Heart left ventricle (tissue), 16 donors: Measurements from ENCODE around the gene RNF182. TPM values are rescaled to one million over a fixed set of nuclear protein-coding genes. Genes with fewer than 3 reads are reported as not detected.

Experiments used
- ATAC-seq, 4 donors: fragments of 200-7000 bp; cut with Tn5 transposase; one replicate each; pipeline ENCODE4 v1.9.1; 2020 to 2022; ENCODE audit warnings: moderate library complexity in 4 of 4, mild to moderate bottlenecking in 3 of 4, moderate number of reproducible peaks in 1 of 4
- DNase-seq, 5 donors: peaks; one replicate each; pipeline ENCODE4 v3.0.0-alpha.2; 2020
- H3K27ac ChIP-seq, 12 donors: fragments of 200-600 bp; sonication (generic) in 4 of 12; one replicate each; pipeline versions ENCODE4 v1.5.0 to v1.8.0; 2016 to 2022; ENCODE audit warnings: mild to moderate bottlenecking in 2 of 12
- H3K27me3 ChIP-seq, 9 donors: fragments of 200-600 bp; sonication (generic) in 2 of 9; one replicate each; pipeline versions ENCODE4 v1.5.1 to v1.8.0; 2016 to 2022; ENCODE audit warnings: mild to moderate bottlenecking in 3 of 9
- H3K36me3 ChIP-seq, 9 donors: fragments of 200-600 bp; sonication (generic) in 2 of 9; one replicate each; pipeline versions ENCODE4 v1.5.0 to v1.8.0; 2018 to 2022; ENCODE audit warnings: mild to moderate bottlenecking in 2 of 9
- H3K4me1 ChIP-seq, 12 donors: fragments of 200-600 bp; sonication (generic) in 4 of 12; one replicate each; pipeline versions ENCODE4 v1.5.0 to v1.8.0; 2016 to 2022; ENCODE audit warnings: mild to moderate bottlenecking in 3 of 12
- H3K4me3 ChIP-seq, 12 donors: fragments of 200-600 bp; sonication (generic) in 4 of 12; one replicate each; pipeline versions ENCODE4 v1.5.0 to v1.8.0; 2017 to 2022; ENCODE audit warnings: mild to moderate bottlenecking in 9 of 12, moderate library complexity in 4 of 12
- H3K9me3 ChIP-seq, 12 donors: fragments of 200-600 bp; sonication (generic) in 4 of 12; one replicate each; pipeline versions ENCODE4 v1.5.0 to v1.8.0; 2016 to 2022; ENCODE audit warnings: mild to moderate bottlenecking in 1 of 12
- CTCF ChIP-seq, 12 donors: fragments of 200-600 bp; sonication (generic) in 4 of 12; IDR thresholded peaks; one replicate each; pipeline versions ENCODE4 v1.5.0 to v1.8.0; 2018 to 2022; ENCODE audit warnings: antibody characterized with exemption in 12 of 12, mild to moderate bottlenecking in 5 of 12
- POLR2A ChIP-seq, 2 donors: fragments of 450-650 bp; IDR thresholded peaks; one replicate each; pipeline ENCODE4 v1.6.1; 2017; ENCODE audit warnings: antibody characterized with exemption in 2 of 2, mild to moderate bottlenecking in 2 of 2, moderate library complexity in 2 of 2
- WGBS, 4 donors: extraction: QIAGEN DNeasy Blood & Tissue Kit in 2 of 4; methylation state at CpG; one replicate each; pipeline versions ENCODE4 v1.1.5 to v1.1.7; 2013 to 2018; 5-methylcytosine and 5-hydroxymethylcytosine counted together
- intact Hi-C, 10 donors: fragments of 100-400 bp; cut with DNase I; formaldehyde crosslinking; loops; one replicate each; pipeline versions ENCODE4 v1.11.1 to v1.14.2; 2022
- polyA plus RNA-seq, 2 donors: library from polyadenylated mRNA; stranded (reverse); fragments of 200-250 nt; gene quantifications; one replicate each; pipeline ENCODE4 v1.2.3, GENCODE V29; 2013
- total RNA-seq, 9 donors: library from RNA; depleted of rRNA in 2 of 9; stranded (reverse); fragments of >200 nt in 2 of 9; fragmentation: NEBNext Ultra II Directional in 3 of 9; extraction: Animal tissue kit (Norgen Biotek cat#: 25700) in 3 of 9; gene quantifications; one replicate each; pipeline versions ENCODE4 v1.1.0 to v1.2.4, GENCODE V29; 2016 to 2023
- donor health status: ischemic (EF 13 %, LVEDD 7.1; RV severe dilation, severe dysfunction).
- donor health status: healthy with polysubstance abuse.
- donor health status: DM: no; HTN: yes; CAD: no.
- donor health status: DM: no; HTN: no; CAD: no.
- donor health status: ischemic (EF 25% LVEDD 6.9; RV normal size, moderate dysfunction).
- donor health status: ischemic (EF 25% LVEDD 5.7; RV mildly dilated, moderate dysfunction).
- donor health status: healthy.
- donor health status: DM: yes; HTN: yes; CAD: no.
- donor health status: ischemic (EF 35%, LVEDD 5.7; RV mildly dilated, moderate dysfunction).
- donor health status: nonischemic (EF 11% LVEDD 7.7; RV severe dilation, severe dysfunction).
- donor health status: DM: yes; HTN: yes; CAD: no.
- donor health status: PGD.
- donor health status: ischemic (EF 29% LVEDD 5.4; RV normal size, mild dysfunction).
- donor health status: nonischemic (EF 23%, LVEDD 6.1; RV moderate dilation, normal function).

The RNF182 gene
- total and polyA plus RNA-seq, 11 donors: 0.07 to 0.75 (median 0.39) TPM; not detected in 8

- H3K4me1 ChIP-seq: peaks cover 0 to 19% (median 5%) of the 10 kb centered on the region in 12 donors
Observed at GRCh38 chr6:13926378-13926777, 1.6 kb downstream of the RNF182 start.

GRCh38 chr6:13927203-13927602 is 2.5 kb downstream of the RNF182 start:
- Histone ChIP-seq H3K27ac (no peak overlapping the region), H3K36me3 (no peaks in the 10 kb centered on the region), H3K9me3 (peaks cover 0 to 6% (median 0%) of the 10 kb centered on the region in 12 donors), H3K4me3 (no peak overlapping the region), H3K27me3 (peaks cover 18 to 79% (median 58%) of the 10 kb centered on the region in 9 donors), H3K4me1 (peaks cover 0 to 19% (median 5%) of the 10 kb centered on the region in 12 donors)
- WGBS, 4 donors: 85 to 92% (median 88%) methylated on average over 3 of the region's 3 CpGs
- intact Hi-C loops: no loop called here
- DNase-seq: no peak
- ATAC-seq: no peak
- TF ChIP-seq POLR2A (IDR thresholded peaks at IDR 0.05): no peak

More at GRCh38 chr6:13926378-13926777, 1.6 kb downstream of the RNF182 start:
- H3K36me3 ChIP-seq: no peaks in the 10 kb centered on the region
- DNase-seq (no peak), ATAC-seq (no peak)
- no peak overlapping the region for H3K27ac ChIP-seq
- intact Hi-C loops: no loop called here
- TF ChIP-seq CTCF (IDR thresholded peaks at IDR 0.05) (no peak), POLR2A (IDR thresholded peaks at IDR 0.05) (no peak)
- H3K27me3 ChIP-seq: peaks cover 18 to 77% (median 53%) of the 10 kb centered on the region in 9 donors
- no peaks in the 10 kb centered on the region for H3K9me3 ChIP-seq
- 78 to 91% (median 83%) methylated on average over 4 of the region's 4 CpGs for WGBS, 4 donors
- H3K4me3 ChIP-seq: no peak overlapping the region

- Histone ChIP-seq H3K4me1 (peaks cover 0 to 16% (median 4%) of the 10 kb centered on the region in 12 donors), H3K9me3 (peaks cover 0 to 6% (median 0%) of the 10 kb centered on the region in 12 donors), H3K27me3 (peaks cover 18 to 75% (median 58%) of the 10 kb centered on the region in 9 donors), H3K27ac (no peak overlapping the region), H3K36me3 (no peaks in the 10 kb centered on the region), H3K4me3 (no peak overlapping the region)
- TF ChIP-seq CTCF (IDR thresholded peaks at IDR 0.05): no peak
- TF ChIP-seq POLR2A (IDR thresholded peaks at IDR 0.05): no peak
- DNase-seq (no peak), ATAC-seq (no peak)
- intact Hi-C loops: no loop called here
Observed at GRCh38 chr6:13929196-13929595, 4.4 kb downstream of the RNF182 start.

GRCh38 chr6:13931797-13932402 is 7.1 kb downstream of the RNF182 start:
- DNase-seq (no peak), ATAC-seq (no peak)
- H3K4me3 ChIP-seq: no peak overlapping the region
- H3K9me3 ChIP-seq: peaks cover 0 to 6% (median 0%) of the 10 kb centered on the region in 12 donors
- peaks cover 7 to 51% (median 39%) of the 10 kb centered on the region in 9 donors for H3K27me3 ChIP-seq
- WGBS, 4 donors: 89 to 100% (median 92%) methylated on average over 1 of the region's 1 CpG
- intact Hi-C loops: no loop called here
- TF ChIP-seq POLR2A (IDR thresholded peaks at IDR 0.05) (no peak), CTCF (IDR thresholded peaks at IDR 0.05) (no peak)
- no peaks in the 10 kb centered on the region for H3K4me1 ChIP-seq
- no peaks in the 10 kb centered on the region for H3K36me3 ChIP-seq
- H3K27ac ChIP-seq: no peak overlapping the region

GRCh38 chr6:13932785-13933184 is 8.0 kb downstream of the RNF182 start:
- TF ChIP-seq POLR2A (IDR thresholded peaks at IDR 0.05): no peak
- TF ChIP-seq CTCF (IDR thresholded peaks at IDR 0.05): no peak

More at GRCh38 chr6:13932785-13933184, 8.0 kb downstream of the RNF182 start:
- 90 to 100% (median 97%) methylated on average over 1 of the region's 1 CpG for WGBS, 4 donors
- Histone ChIP-seq H3K9me3 (peaks cover 0 to 6% (median 0%) of the 10 kb centered on the region in 12 donors), H3K36me3 (no peaks in the 10 kb centered on the region), H3K27ac (no peak overlapping the region), H3K4me3 (no peak overlapping the region), H3K4me1 (no peaks in the 10 kb centered on the region), H3K27me3 (peaks cover 0 to 42% (median 30%) of the 10 kb centered on the region in 9 donors)
- DNase-seq (no peak), ATAC-seq (no peak)
- intact Hi-C loops: no loop called here
